Heart left ventricle (tissue), 16 donors: Measurements from ENCODE around the gene ANAPC10. TPM values are rescaled to one million over a fixed set of nuclear protein-coding genes. Genes with fewer than 3 reads are reported as not detected.

ENCODE experiments used
- ATAC-seq, 4 donors: fragments of 200-7000 bp; cut with Tn5 transposase; one replicate each; pipeline ENCODE4 v1.9.1; 2020 to 2022; ENCODE audit warnings: moderate library complexity in 4 of 4, mild to moderate bottlenecking in 3 of 4, moderate number of reproducible peaks in 1 of 4
- DNase-seq, 5 donors: peaks; one replicate each; pipeline ENCODE4 v3.0.0-alpha.2; 2020
- H3K27ac ChIP-seq, 12 donors: fragments of 200-600 bp; sonication (generic) in 4 of 12; one replicate each; pipeline versions ENCODE4 v1.5.0 to v1.8.0; 2016 to 2022; ENCODE audit warnings: mild to moderate bottlenecking in 2 of 12
- H3K27me3 ChIP-seq, 9 donors: fragments of 200-600 bp; sonication (generic) in 2 of 9; one replicate each; pipeline versions ENCODE4 v1.5.1 to v1.8.0; 2016 to 2022; ENCODE audit warnings: mild to moderate bottlenecking in 3 of 9
- H3K36me3 ChIP-seq, 9 donors: fragments of 200-600 bp; sonication (generic) in 2 of 9; one replicate each; pipeline versions ENCODE4 v1.5.0 to v1.8.0; 2018 to 2022; ENCODE audit warnings: mild to moderate bottlenecking in 2 of 9
- H3K4me1 ChIP-seq, 12 donors: fragments of 200-600 bp; sonication (generic) in 4 of 12; one replicate each; pipeline versions ENCODE4 v1.5.0 to v1.8.0; 2016 to 2022; ENCODE audit warnings: mild to moderate bottlenecking in 3 of 12
- H3K4me3 ChIP-seq, 12 donors: fragments of 200-600 bp; sonication (generic) in 4 of 12; one replicate each; pipeline versions ENCODE4 v1.5.0 to v1.8.0; 2017 to 2022; ENCODE audit warnings: mild to moderate bottlenecking in 9 of 12, moderate library complexity in 4 of 12
- H3K9me3 ChIP-seq, 12 donors: fragments of 200-600 bp; sonication (generic) in 4 of 12; one replicate each; pipeline versions ENCODE4 v1.5.0 to v1.8.0; 2016 to 2022; ENCODE audit warnings: mild to moderate bottlenecking in 1 of 12
- POLR2A ChIP-seq, 2 donors: fragments of 450-650 bp; IDR thresholded peaks; one replicate each; pipeline ENCODE4 v1.6.1; 2017; ENCODE audit warnings: antibody characterized with exemption in 2 of 2, mild to moderate bottlenecking in 2 of 2, moderate library complexity in 2 of 2
- WGBS, 4 donors: extraction: QIAGEN DNeasy Blood & Tissue Kit in 2 of 4; methylation state at CpG; one replicate each; pipeline versions ENCODE4 v1.1.5 to v1.1.7; 2013 to 2018; 5-methylcytosine and 5-hydroxymethylcytosine counted together
- intact Hi-C, 10 donors: fragments of 100-400 bp; cut with DNase I; formaldehyde crosslinking; loops; one replicate each; pipeline versions ENCODE4 v1.11.1 to v1.14.2; 2022
- polyA plus RNA-seq, 2 donors: library from polyadenylated mRNA; stranded (reverse); fragments of 200-250 nt; gene quantifications; one replicate each; pipeline ENCODE4 v1.2.3, GENCODE V29; 2013
- total RNA-seq, 9 donors: library from RNA; depleted of rRNA in 2 of 9; stranded (reverse); fragments of >200 nt in 2 of 9; fragmentation: NEBNext Ultra II Directional in 3 of 9; extraction: Animal tissue kit (Norgen Biotek cat#: 25700) in 3 of 9; gene quantifications; one replicate each; pipeline versions ENCODE4 v1.1.0 to v1.2.4, GENCODE V29; 2016 to 2023
- TF ChIP-seq, protein P1 (sequence below), 12 donors: fragments of 200-600 bp; sonication (generic) in 4 of 12; IDR thresholded peaks; one replicate each; pipeline versions ENCODE4 v1.5.0 to v1.8.0; 2018 to 2022; ENCODE audit warnings: antibody characterized with exemption in 12 of 12, mild to moderate bottlenecking in 5 of 12
- donor health status: ischemic (EF 13 %, LVEDD 7.1; RV severe dilation, severe dysfunction).
- donor health status: healthy with polysubstance abuse.
- donor health status: DM: no; HTN: yes; CAD: no.
- donor health status: DM: no; HTN: no; CAD: no.
- donor health status: ischemic (EF 25% LVEDD 6.9; RV normal size, moderate dysfunction).
- donor health status: ischemic (EF 25% LVEDD 5.7; RV mildly dilated, moderate dysfunction).
- donor health status: healthy.
- donor health status: DM: yes; HTN: yes; CAD: no.
- donor health status: ischemic (EF 35%, LVEDD 5.7; RV mildly dilated, moderate dysfunction).
- donor health status: nonischemic (EF 11% LVEDD 7.7; RV severe dilation, severe dysfunction).
- donor health status: DM: yes; HTN: yes; CAD: no.
- donor health status: PGD.
- donor health status: ischemic (EF 29% LVEDD 5.4; RV normal size, mild dysfunction).
- donor health status: nonischemic (EF 23%, LVEDD 6.1; RV moderate dilation, normal function).

ANAPC10 gene
- total and polyA plus RNA-seq, 11 donors: 12.3 to 26.9 (median 13.6) TPM

DNA sequence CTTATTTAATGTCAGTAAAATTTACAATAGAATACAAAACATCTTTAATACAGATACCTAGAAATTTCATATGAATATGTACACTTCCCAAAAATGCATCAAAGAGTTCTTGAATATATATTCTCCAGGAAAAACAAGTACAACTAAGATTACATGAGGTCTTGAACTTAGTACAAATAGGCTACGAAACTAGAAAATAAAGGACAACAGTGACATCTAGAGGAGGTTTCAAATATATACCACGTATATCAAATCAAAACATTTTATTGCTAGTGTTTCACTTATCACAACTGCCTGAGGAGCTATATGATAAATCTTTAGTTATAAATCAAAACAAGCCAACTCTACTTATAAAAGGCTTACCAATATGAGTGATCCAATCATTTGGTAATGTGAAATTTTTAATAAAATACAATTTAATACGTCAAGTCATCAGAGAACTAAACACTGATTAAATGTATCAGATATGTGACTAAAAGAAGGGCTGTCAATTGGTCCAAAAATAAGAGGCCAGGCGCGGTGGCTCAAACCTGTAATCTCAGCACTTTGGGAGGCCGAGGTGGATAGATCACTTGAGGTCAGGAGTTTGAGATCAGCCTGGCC is 36.6 kb downstream of the ANAPC10 start:
- no peak for TF ChIP-seq POLR2A (IDR thresholded peaks at IDR 0.05)
- TF ChIP-seq, protein P1, sequence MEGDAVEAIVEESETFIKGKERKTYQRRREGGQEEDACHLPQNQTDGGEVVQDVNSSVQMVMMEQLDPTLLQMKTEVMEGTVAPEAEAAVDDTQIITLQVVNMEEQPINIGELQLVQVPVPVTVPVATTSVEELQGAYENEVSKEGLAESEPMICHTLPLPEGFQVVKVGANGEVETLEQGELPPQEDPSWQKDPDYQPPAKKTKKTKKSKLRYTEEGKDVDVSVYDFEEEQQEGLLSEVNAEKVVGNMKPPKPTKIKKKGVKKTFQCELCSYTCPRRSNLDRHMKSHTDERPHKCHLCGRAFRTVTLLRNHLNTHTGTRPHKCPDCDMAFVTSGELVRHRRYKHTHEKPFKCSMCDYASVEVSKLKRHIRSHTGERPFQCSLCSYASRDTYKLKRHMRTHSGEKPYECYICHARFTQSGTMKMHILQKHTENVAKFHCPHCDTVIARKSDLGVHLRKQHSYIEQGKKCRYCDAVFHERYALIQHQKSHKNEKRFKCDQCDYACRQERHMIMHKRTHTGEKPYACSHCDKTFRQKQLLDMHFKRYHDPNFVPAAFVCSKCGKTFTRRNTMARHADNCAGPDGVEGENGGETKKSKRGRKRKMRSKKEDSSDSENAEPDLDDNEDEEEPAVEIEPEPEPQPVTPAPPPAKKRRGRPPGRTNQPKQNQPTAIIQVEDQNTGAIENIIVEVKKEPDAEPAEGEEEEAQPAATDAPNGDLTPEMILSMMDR (IDR thresholded peaks at IDR 0.05): peak; percentile 34 to 66 (median 52)
- no peak overlapping the region for H3K27ac ChIP-seq
- DNase-seq: no peak
- no peaks in the 10 kb centered on the region for H3K9me3 ChIP-seq
- no peak overlapping the region for H3K4me3 ChIP-seq
- H3K27me3 ChIP-seq: no peaks in the 10 kb centered on the region
- intact Hi-C loops: loop anchor here in 9 of 10 donors (2.0 to 10.0 kb wide), 5 partner anchors 274 to 889 kb away; no protein-coding TSS in a partner anchor
- H3K4me1 ChIP-seq: peaks cover 0 to 8% (median 0%) of the 10 kb centered on the region in 12 donors
- WGBS, 4 donors: 55 to 59% (median 57%) methylated on average over 6 of the region's 6 CpGs
- peaks cover 0 to 18% (median 0%) of the 10 kb centered on the region in 9 donors for H3K36me3 ChIP-seq
- peak in 2 of 4 donors; percentile 49 to 59 for ATAC-seq

DNA sequence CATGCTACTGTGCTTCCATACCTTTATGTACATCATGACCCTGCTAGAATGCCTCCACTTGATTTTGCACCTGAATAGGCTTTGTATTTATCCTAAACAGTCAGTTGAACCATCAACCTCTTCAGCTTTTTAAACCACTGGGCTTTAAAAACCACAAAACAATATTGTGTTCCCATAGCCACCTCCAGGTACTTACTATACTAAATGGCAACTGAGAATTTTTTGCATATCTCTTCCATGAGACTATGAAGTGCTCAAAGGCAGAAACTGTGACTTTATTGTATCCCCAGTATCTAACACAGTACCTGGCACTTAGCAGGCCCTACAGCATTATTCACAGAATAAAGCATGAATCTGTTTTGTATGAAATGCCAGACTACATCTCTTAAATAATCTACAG is 39.7 kb downstream of the ANAPC10 start:
- TF ChIP-seq, protein P1 (IDR thresholded peaks at IDR 0.05): no peak
- TF ChIP-seq POLR2A (IDR thresholded peaks at IDR 0.05): no peak
- ATAC-seq (no peak), DNase-seq (no peak)
- Histone ChIP-seq H3K4me3 (no peak overlapping the region), H3K36me3 (peaks cover 0 to 13% (median 0%) of the 10 kb centered on the region in 9 donors), H3K27ac (no peak overlapping the region), H3K27me3 (no peaks in the 10 kb centered on the region), H3K9me3 (no peaks in the 10 kb centered on the region), H3K4me1 (peaks cover 0 to 4% (median 0%) of the 10 kb centered on the region in 12 donors)
- intact Hi-C loops: no loop called here

DNA sequence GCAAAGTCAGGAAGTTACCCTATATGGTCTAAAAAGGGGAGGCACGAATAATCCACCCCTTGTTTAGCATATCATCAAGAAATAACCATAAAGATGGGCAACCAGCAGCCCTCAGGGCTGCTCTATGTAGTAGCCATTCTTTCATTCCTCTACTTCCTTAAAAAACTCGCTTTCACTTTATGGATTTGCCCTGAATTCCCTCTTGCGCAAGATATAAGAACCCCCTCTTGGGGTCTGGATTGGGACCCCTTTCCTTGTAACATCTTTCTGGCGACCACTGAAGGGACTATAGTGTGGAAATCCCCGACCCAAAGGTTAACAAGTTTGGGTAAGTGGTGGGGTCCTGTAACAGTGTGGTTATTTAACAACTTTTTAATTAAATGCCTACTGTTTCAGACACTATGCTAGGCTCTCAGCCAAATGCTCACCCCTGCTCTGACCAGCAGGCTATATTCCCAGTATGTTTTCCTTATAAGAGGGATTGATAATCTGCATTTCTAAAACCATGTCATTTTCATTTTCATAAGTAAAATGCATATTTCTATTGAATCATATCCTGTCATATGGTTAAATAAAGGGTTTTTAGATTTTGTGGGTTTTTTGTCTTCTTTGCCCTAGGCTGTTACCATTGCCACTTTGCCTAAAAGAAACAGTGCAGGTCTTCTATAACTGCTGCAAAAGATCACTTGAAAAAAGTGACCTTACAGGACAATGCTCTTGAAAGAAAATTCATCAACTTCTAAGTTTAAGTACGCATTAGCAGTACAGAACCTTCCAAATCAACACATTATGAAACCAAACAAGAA is 41.5 kb downstream of the ANAPC10 start:
- no peak overlapping the region for H3K4me3 ChIP-seq

More for the DNA sequence above, 41.5 kb downstream of the ANAPC10 start:
- H3K27ac ChIP-seq: no peak overlapping the region
- 93 to 96% (median 96%) methylated on average over 6 of the region's 6 CpGs for WGBS, 4 donors
- H3K36me3 ChIP-seq: no peaks in the 10 kb centered on the region
- no peaks in the 10 kb centered on the region for H3K27me3 ChIP-seq
- no peak for TF ChIP-seq POLR2A (IDR thresholded peaks at IDR 0.05)
- TF ChIP-seq, protein P1 (IDR thresholded peaks at IDR 0.05): no peak
- no peak for DNase-seq
- H3K4me1 ChIP-seq: peaks cover 0 to 4% (median 0%) of the 10 kb centered on the region in 12 donors
- no peak for ATAC-seq
- intact Hi-C loops: no loop called here
- H3K9me3 ChIP-seq: no peaks in the 10 kb centered on the region
